Thyroid gland (tissue), 4 donors: ENCODE results near the gene ELMO1. TPM values are rescaled to one million over a fixed set of nuclear protein-coding genes. Genes with fewer than 3 reads are reported as not detected.

Experiments used
- DNase-seq, 2 donors: peaks; one replicate each; pipeline ENCODE4 v3.0.0-alpha.2; 2019
- H3K27ac ChIP-seq, 3 donors: fragments of 200-600 bp; sonication (generic); 1 replicate in 2 of 3; 2 replicates in 1 of 3; pipeline ENCODE4 v1.5.1; 2016 to 2019; ENCODE audit warnings: mild to moderate bottlenecking in 1 of 3, moderate library complexity in 1 of 3
- H3K27me3 ChIP-seq: fragments of 200-600 bp; sonication (generic); one replicate; pipeline ENCODE4 v1.5.1; 2019
- H3K36me3 ChIP-seq, 2 donors: fragments of 200-600 bp; sonication (generic); one replicate each; pipeline ENCODE4 v1.5.1; 2016 to 2019
- H3K4me1 ChIP-seq, 2 donors: fragments of 200-600 bp; sonication (generic); one replicate each; pipeline ENCODE4 v1.5.1; 2017 to 2019
- H3K4me3 ChIP-seq, 3 donors: fragments of 200-600 bp; sonication (generic); replicated peaks in 1 of 3; 1 replicate in 2 of 3; 2 replicates in 1 of 3; pipeline ENCODE4 v1.5.1; 2016; ENCODE audit warnings: mild to moderate bottlenecking in 1 of 3
- H3K9me3 ChIP-seq: fragments of 200-600 bp; sonication (generic); one replicate; pipeline ENCODE4 v1.5.1; 2017
- CTCF ChIP-seq, 6 experiments: fragments of 200-600 bp in 3 of 6; fragments of 450-650 bp in 3 of 6; sonication (generic) in 3 of 6; IDR thresholded peaks; one replicate each; pipeline ENCODE4 v1.5.1; 2016 to 2019; ENCODE audit warnings: antibody characterized with exemption in 6 of 6, mild to moderate bottlenecking in 2 of 6, inconsistent platforms in 1 of 6, moderate library complexity in 1 of 6
- POLR2A ChIP-seq, 2 donors: fragments of 450-650 bp; IDR thresholded peaks; one replicate each; pipeline ENCODE4 v1.6.1; 2017; ENCODE audit warnings: antibody characterized with exemption in 2 of 2, mild to moderate bottlenecking in 2 of 2, moderate library complexity in 1 of 2
- WGBS, 2 donors: methylation state at CpG; one replicate each; pipeline ENCODE4 v1.1.5; 2017; 5-methylcytosine and 5-hydroxymethylcytosine counted together
- intact Hi-C: fragments of 100-400 bp; cut with DNase I; formaldehyde crosslinking; loops from one replicate; pipeline ENCODE4 v1.15.1; 2023
- total RNA-seq, 4 donors: library from RNA; depleted of rRNA; stranded (reverse); fragments of >200 nt; gene quantifications; one replicate each; pipeline ENCODE4 v1.2.3, GENCODE V29; 2016

ELMO1 gene
- total RNA-seq, 4 donors from 2014 or later: 168 to 423 (median 312) TPM

DNA sequence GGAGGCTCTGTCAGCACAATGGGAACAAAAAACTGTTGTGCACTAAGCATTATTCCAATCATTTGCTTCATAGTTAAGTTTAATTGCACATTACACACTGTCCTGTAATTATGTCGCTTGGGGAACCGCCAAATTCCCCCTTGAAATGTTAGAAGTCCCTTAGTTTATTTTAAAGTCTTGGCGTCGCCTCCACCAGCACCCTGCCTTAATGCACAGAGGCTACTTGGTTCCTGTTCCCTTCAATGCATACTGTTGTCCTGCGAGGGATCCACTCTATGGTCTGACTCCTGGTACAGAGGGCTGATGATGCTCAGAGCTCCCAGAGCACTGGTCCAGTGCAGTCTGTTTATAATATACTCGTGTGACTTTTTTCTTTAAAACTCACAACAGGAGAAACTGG lies 330.7 kb downstream of the ELMO1 start:
- TF ChIP-seq POLR2A (IDR thresholded peaks at IDR 0.05) (no peak), CTCF (IDR thresholded peaks at IDR 0.05) (no peak)
- Histone ChIP-seq H3K27me3 (no peaks in the 10 kb centered on the region), H3K27ac (no peak overlapping the region), H3K36me3 (no peaks in the 10 kb centered on the region), H3K9me3 (no peaks in the 10 kb centered on the region), H3K4me3 (no peak overlapping the region), H3K4me1 (peaks cover 9 to 13% of the 10 kb centered on the region in 2 donors)
- intact Hi-C loops: no loop called here
- DNase-seq: no peak
- 78 to 85% methylated on average over 6 of the region's 6 CpGs for WGBS, 2 donors

DNA sequence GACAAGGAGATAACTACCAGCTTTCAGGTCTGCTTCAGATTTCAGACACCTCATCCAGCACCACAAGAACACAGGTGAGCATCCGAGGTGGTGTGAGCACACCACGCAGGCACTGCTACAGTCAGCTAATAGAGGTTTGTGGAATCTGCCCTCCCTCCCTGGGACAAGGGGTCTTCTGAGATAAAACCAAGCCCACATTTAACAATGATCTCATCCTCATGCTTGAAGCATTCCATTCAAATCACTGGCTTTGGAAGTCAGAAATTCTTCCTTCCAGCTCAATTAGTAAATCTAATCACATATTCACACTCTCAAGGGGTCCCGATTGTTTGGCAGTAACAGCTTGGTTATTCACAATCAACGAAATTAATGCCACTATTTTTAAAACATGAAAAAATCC lies 331.4 kb downstream of the ELMO1 start:
- intact Hi-C loops: no loop called here
- DNase-seq: no peak
- Histone ChIP-seq H3K4me1 (peaks cover 9 to 13% of the 10 kb centered on the region in 2 donors), H3K27ac (no peak overlapping the region), H3K27me3 (no peaks in the 10 kb centered on the region), H3K9me3 (no peaks in the 10 kb centered on the region), H3K36me3 (no peaks in the 10 kb centered on the region), H3K4me3 (no peak overlapping the region)
- TF ChIP-seq CTCF (IDR thresholded peaks at IDR 0.05) (no peak), POLR2A (IDR thresholded peaks at IDR 0.05) (no peak)
- WGBS, 2 donors: 71 to 84% methylated on average over 4 of the region's 4 CpGs

DNA sequence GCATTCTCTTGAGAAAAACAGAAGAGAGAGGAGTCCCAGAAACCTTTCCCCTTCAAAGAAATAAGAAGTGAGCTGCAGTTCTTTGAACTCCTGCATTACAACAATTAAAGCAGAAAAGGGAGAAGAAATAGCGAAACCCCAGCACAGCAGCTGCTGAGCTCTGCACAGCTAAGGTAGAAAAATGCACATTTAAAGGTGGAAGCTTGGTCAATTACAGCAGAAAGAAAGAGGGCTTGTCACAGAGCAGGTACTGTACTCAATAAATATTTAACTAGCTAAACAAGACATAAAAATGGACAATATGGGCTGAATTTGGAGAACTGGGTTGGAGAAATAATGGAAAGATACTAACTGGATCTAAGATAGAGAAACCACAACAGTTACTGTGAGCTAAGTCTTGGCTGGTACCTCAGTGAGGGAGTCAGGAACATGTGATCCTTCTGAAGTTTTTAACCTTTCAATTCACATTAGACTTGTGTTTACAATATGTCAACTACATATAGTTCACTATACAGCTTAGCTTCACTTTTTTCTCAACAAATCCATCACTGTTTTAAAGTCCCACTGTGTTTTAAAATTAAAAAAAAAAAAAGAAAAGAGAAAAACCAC lies 332.5 kb downstream of the ELMO1 start:
- intact Hi-C loops: no loop called here

GRCh38 chr7:37113661-37114355 lies 334.9 kb downstream of the ELMO1 start:
- DNase-seq: no peak
- Histone ChIP-seq H3K27ac (no peak overlapping the region), H3K36me3 (no peaks in the 10 kb centered on the region), H3K4me1 (peaks cover 8% of the 10 kb centered on the region in 2 donors), H3K27me3 (no peaks in the 10 kb centered on the region), H3K9me3 (no peaks in the 10 kb centered on the region), H3K4me3 (no peak overlapping the region)
- TF ChIP-seq CTCF (IDR thresholded peaks at IDR 0.05) (no peak), POLR2A (IDR thresholded peaks at IDR 0.05) (no peak)
- WGBS, 2 donors: 90 to 93% methylated on average over 6 of the region's 6 CpGs
- intact Hi-C loops: no loop called here

More for the DNA sequence above, 332.5 kb downstream of the ELMO1 start:
- no peak for DNase-seq
- Histone ChIP-seq H3K27me3 (no peaks in the 10 kb centered on the region), H3K4me3 (no peak overlapping the region), H3K9me3 (no peaks in the 10 kb centered on the region), H3K36me3 (no peaks in the 10 kb centered on the region), H3K4me1 (peaks cover 9 to 13% of the 10 kb centered on the region in 2 donors), H3K27ac (no peak overlapping the region)
- 94 to 98% methylated on average over 1 of the region's 1 CpG for WGBS, 2 donors
- TF ChIP-seq CTCF (IDR thresholded peaks at IDR 0.05): no peak
- no peak for TF ChIP-seq POLR2A (IDR thresholded peaks at IDR 0.05)

DNA sequence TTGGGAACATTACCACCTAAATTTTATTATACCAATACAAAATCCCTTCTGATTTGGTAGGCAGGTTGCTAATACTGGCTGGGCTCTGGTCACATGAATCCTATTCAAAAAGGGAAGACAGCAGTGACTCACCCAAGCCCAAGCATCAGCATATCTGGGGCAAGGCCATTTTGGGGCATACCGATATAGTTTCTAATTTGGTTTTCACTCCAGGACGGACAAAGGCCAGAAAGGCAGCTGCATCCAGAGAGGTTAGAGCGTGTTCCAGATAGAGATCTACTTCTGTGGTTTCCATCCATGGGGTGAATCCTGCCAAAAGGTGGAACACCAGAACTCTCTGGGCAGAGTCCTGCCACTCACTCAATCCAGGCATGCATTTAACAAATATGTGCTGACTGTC lies 335.8 kb downstream of the ELMO1 start:
- H3K4me3 ChIP-seq: no peak overlapping the region
- H3K4me1 ChIP-seq: no peaks in the 10 kb centered on the region
- no peaks in the 10 kb centered on the region for H3K27me3 ChIP-seq
- DNase-seq: no peak
- H3K27ac ChIP-seq: no peak overlapping the region
- no peaks in the 10 kb centered on the region for H3K36me3 ChIP-seq
- H3K9me3 ChIP-seq: no peaks in the 10 kb centered on the region
- intact Hi-C loops: no loop called here
- TF ChIP-seq CTCF (IDR thresholded peaks at IDR 0.05) (no peak), POLR2A (IDR thresholded peaks at IDR 0.05) (no peak)
- 97 to 100% methylated on average over 2 to 3 of the region's 3 CpGs for WGBS, 2 donors
